COLO829 (cell line): ENCODE measurements around the gene PKP2.
"Not testable (repeated sequence)": the region's sequence is repeated elsewhere in the genome, so short reads cannot be mapped to it uniquely, and the experiment has no call there.

Experiments
- DNase-seq: peaks from one replicate; pipeline ENCODE4 v3.0.0; 2012; ENCODE audit warnings: low spot score

The PKP2 gene

GRCh38 chr12:32895688-32896431, 717 bp downstream of the PKP2 start:
- DNase-seq, result no peak

DNA sequence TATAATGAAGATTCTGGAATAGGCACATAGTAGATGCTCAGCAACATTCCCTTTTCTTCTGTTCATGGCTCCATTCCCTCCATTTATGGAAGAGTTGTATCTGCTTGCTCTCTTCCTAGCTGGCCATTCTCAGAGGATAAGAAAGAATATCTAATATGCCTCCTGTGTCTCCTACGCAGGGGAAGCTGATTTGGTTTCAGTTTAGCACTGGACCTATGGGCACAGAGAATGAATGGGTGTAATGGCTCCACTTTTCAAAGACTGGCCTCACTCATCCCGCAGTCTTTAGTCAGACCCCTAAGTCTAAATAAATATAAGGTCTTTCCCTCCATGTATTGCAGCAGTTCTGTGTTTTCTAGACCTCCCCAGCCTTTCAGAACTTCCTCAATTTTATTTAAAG, 2.0 kb downstream of the PKP2 start:
- no peak for DNase-seq

GRCh38 chr12:32893458-32893857, 3.1 kb downstream of the PKP2 start:
- no peak for DNase-seq

DNA sequence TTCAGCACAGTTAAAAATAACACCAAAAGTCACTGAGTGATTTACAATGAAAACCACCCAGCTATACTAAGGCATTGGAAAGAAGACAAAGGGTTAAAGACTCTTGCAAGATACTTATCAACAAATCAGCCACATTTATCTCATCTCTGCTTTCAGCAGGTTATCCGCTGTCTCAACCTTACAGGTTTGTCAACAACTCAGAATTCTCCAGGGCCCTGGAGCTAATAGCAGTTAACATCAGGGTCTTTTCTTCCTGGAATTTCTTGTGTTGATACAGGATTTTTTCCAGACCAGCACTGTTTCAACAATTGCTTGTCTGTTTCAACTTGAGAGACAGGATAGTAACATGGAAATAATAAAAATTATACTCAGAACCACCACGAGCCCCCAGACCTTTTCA, 3.5 kb downstream of the PKP2 start:
- DNase-seq, result no peak

GRCh38 chr12:32892369-32892768, 4.2 kb downstream of the PKP2 start:
- not testable (repeated sequence) for DNase-seq

DNA sequence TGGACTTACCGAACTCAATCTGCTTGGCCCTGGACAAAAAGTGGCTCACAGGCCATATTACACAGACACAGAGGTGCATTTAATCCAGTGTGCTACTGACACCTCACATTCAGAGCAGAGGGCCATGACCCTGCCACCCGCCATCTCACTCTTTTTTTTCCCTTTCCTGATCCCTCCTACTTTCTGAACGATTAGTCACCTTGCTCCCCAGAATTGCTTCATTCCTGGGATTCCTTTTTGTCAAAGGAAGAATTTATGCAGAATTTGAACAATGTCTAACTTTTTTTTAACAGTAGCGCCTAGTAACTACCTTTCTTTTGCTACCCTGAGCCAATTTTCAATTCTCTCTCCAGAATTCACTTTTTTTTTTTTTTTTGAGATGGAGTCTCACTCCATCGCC, 4.6 kb downstream of the PKP2 start:
- no peak for DNase-seq

GRCh38 chr12:32891526-32891925, 5.1 kb downstream of the PKP2 start:
- DNase-seq, result no peak

DNA sequence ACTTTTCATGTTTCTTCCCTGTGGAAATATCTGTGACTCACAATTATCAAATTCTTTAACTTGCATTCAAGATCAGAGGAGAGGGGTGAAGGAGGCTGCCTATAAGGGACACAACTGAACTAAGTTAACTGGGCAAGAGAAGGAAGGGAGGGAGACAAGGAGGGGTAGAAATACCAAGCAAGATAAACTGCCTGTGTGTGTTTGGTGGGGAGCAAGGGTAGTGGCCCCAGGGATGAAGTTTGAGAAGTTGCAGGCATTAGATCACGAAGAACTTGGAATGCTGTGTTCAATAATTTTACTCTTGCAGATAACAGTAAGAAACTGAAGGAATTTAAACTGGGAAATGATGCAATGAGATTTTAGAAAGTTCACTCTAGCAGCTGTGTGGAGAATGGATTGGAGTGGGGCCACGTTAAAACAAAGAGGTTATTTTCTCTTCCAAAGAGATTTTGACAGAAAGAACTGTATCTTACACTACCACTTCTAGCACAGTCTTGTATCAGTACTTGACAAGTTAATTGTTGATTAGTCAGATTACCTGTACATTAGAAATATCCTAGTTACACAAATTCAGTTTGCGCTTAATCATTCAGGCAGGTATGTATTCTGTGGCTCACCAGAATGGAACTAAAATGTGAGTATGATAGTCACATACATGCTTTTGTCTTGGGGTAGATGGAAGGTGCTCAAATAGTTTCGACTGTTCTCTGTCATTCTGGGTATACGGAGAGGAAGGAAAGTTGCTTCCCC, 7.4 kb downstream of the PKP2 start:
- DNase-seq, result no peak

- DNase-seq, result no peak
These were observed 9.5 kb downstream of the PKP2 start for GRCh38 chr12:32887058-32887457.

- no peak for DNase-seq
These were observed 10.7 kb downstream of the PKP2 start for GRCh38 chr12:32885831-32886230.

GRCh38 chr12:32884962-32885361, 11.6 kb downstream of the PKP2 start:
- DNase-seq, result no peak

DNA sequence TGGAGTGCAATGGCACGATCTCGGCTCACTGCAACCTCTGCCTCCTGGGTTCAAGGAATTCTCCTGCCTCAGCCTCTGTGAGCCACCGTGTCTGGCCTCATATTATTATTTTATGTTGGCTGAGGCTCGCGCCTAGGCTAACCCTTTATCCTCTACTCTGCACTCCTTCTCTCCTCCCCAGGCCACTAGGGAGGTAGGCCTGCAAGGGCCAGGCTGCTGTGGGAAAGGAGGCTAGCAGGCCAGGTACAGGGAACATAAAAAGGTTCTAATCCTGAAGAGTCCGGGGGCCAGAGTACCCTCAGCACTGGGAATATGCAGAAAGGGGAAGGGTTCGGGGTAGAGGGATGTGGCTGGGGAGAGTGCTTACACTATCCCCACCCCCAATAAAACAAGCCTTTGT, 14.9 kb downstream of the PKP2 start:
- DNase-seq, result no peak

DNA sequence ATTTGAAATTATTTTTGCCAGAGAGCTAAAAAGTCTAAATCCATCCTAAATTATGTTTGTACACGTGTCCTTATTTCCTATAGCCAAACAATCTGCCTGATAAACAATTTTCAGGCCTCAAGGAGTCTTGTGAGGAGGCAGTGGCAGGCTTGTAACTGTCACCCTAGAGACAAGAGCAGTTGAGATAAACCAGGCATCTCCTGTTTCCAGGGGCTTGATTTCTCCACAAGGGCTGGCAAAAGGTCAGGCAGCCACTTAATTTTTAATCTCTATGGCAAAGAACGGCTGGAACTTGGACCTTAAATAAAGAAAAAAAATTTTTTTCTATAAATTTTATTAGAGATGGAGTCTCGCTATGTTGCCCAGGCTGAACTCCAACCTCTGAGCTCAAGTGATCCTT, 15.5 kb downstream of the PKP2 start:
- no peak for DNase-seq

DNA sequence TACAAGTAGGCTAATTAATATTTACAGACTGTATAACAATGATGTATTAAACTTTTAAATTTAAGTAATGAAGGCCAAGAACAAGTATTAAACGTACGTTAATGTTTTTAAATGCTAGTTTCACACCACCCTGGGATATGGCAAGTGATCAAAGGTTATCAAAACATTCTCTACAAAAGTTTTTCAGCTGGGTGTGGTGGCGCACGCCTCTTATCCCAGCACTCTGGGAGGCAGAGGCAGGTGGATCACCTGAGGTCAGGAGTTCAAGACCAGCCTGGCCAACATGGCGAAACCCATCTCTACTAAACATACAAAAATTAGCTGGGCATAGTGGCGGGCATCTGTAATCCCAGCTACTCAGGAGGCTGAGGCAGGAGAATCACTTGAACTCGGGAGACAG, 17.5 kb downstream of the PKP2 start:
- not testable (repeated sequence) for DNase-seq

- no peak for DNase-seq
These were observed 18.7 kb downstream of the PKP2 start for GRCh38 chr12:32877601-32878459.

DNA sequence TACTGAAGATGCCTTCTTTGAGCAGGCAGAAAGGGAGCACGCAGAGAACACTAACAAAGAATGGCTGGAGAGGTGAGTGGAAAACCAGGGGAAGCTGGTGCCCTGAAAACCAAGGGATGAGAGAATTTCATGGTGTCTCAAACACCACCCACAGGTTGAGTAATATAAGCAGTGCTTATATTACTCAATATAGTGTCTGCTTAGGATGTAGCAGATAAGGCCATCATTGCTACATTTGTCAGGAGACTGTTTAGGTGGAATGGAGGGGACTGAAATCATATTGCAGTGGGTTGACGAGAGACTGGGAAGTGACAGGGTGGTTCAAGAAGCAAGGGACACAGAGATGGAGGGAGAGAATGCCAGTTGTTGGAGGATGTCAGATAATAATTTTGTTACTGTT, 20.6 kb downstream of the PKP2 start:
- no peak for DNase-seq

- no peak for DNase-seq
These were observed 21.6 kb downstream of the PKP2 start for GRCh38 chr12:32874975-32875374.

DNA sequence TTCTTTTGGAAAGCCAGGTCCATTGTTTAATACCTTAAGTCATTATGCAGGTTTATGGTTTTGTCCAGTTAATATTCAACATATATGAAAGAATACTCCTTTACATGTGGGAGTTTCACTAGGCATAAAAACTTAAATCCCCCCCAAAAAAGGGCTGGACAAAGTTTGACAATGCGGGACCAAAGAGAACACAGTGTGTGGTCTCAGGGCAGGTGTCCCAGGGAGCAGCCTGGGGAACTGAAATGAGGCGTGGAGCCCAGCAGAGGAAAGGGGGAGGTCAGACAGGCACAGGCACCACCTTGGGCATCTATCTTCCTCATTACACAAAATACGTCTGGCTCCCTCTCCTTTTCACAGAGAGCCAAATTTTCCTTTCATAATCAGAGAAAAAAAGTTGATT, 22.5 kb downstream of the PKP2 start:
- no peak for DNase-seq

- not testable (repeated sequence) for DNase-seq
These were observed 24.2 kb downstream of the PKP2 start for GRCh38 chr12:32872416-32872815.

GRCh38 chr12:32870716-32871115, 25.9 kb downstream of the PKP2 start:
- DNase-seq, result no peak

DNA sequence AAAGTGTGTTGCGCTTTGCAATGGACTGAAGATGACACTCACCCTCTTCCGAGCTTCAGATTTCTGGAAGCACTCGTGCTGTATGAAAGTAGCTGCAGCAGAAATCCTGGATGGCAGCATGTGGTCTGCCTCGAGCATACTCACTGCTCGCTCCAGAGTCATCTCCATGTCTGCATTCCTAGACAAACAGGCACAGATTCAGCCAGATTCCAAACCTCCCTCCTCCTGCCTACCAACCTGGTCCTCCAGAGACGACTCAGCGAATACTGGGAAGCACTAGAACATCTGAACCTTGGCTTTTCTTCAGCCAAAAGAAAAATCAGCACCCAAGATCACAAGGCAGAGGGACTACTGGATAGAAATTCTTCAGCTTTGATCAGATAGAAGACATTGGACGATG, 27.7 kb downstream of the PKP2 start:
- DNase-seq, result no peak

DNA sequence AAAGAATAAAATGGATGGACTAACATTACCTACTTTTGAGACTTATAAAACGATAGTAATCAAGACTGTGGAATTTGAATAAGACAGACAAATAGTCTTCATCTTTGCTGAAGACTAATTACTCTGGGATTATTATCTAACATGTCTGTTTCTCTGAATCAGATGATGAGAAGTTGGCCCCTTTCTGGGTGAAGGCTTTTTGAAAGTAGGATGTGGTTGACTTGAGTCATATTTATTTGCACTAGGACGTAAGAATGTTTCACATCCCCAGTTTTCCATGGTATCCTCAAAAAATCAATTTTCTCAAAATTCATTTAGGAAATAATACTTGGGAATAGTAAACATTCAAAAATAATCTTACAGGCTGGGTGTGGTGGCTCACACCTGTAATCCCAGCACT, 31.8 kb downstream of the PKP2 start:
- no peak for DNase-seq

DNA sequence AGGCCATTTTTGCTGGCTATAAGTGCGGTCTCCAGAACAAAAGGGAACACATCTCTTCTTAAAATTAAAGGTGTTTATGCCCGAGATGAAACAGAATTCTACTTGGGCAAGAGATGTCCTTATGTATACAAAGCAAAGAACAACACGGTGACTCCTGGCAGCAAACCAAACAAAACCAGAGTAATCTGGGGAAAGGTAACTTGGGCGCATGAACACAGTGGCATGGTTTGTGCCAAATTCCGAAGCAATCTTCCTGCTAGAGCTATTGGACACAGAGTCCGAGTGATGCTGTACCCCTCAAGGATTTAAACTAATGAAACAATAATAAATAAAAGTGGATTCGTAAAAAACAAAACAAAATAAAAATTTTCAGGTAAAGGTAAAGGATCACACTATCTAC, 33.4 kb downstream of the PKP2 start:
- no peak for DNase-seq
